KMS-11 (cell line): ENCODE measurements around the gene FANCI.

Experiments used
- H2AFZ ChIP-seq: fragments of 200-600 bp; sonication (generic); 2 replicates; pipeline ENCODE4 v1.6.1; 2016; ENCODE audit warnings: antibody characterized with exemption, mixed run types, low read depth
- H3K27ac ChIP-seq: fragments of 200-600 bp; sonication (generic); 2 replicates; pipeline ENCODE4 v1.6.1; 2016; ENCODE audit warnings: mild to moderate bottlenecking, mixed run types
- H3K27me3 ChIP-seq: fragments of 200-600 bp; sonication (generic); 2 replicates; pipeline ENCODE4 v1.6.1; 2017; ENCODE audit warnings: mild to moderate bottlenecking, low read depth, mixed run types, moderate library complexity; ENCODE audit not compliant: insufficient read depth
- H3K36me3 ChIP-seq: fragments of 200-600 bp; sonication (generic); 2 replicates; pipeline ENCODE4 v1.6.1; 2017; ENCODE audit warnings: mild to moderate bottlenecking, mixed run types; ENCODE audit not compliant: insufficient read depth
- H3K4me1 ChIP-seq: fragments of 200-600 bp; sonication (generic); 2 replicates; pipeline ENCODE4 v1.6.1; 2016; ENCODE audit warnings: mild to moderate bottlenecking, low read depth, mixed run types; ENCODE audit not compliant: poor library complexity, severe bottlenecking
- H3K4me2 ChIP-seq: fragments of 200-600 bp; sonication (generic); 2 replicates; pipeline ENCODE4 v1.7.0; 2016; ENCODE audit warnings: mild to moderate bottlenecking, mixed run types
- H3K4me3 ChIP-seq: fragments of 200-600 bp; sonication (generic); IDR thresholded peaks from 2 replicates; pipeline ENCODE4 v1.6.1; 2017; ENCODE audit warnings: low read depth, low read length, mixed read lengths; ENCODE audit not compliant: insufficient read depth
- H3K79me2 ChIP-seq: fragments of 200-600 bp; sonication (generic); 2 replicates; pipeline ENCODE4 v1.6.1; 2016; ENCODE audit warnings: low read depth, mixed run types; ENCODE audit not compliant: insufficient read depth
- H3K9ac ChIP-seq: fragments of 200-600 bp; sonication (generic); 2 replicates; pipeline ENCODE4 v1.6.1; 2016; ENCODE audit warnings: mild to moderate bottlenecking, mixed run types
- H4K20me1 ChIP-seq: fragments of 200-600 bp; sonication (generic); 2 replicates; pipeline ENCODE4 v1.6.1; 2016; ENCODE audit warnings: mild to moderate bottlenecking, mixed run types; ENCODE audit not compliant: insufficient read depth
- CTCF ChIP-seq: fragments of 200-600 bp; sonication (generic); conservative IDR thresholded peaks from 2 replicates; pipeline ENCODE4 v1.6.1; 2017; ENCODE audit warnings: low read depth, mild to moderate bottlenecking, antibody characterized with exemption, low read length, moderate library complexity, mixed read lengths

The FANCI gene

DNA sequence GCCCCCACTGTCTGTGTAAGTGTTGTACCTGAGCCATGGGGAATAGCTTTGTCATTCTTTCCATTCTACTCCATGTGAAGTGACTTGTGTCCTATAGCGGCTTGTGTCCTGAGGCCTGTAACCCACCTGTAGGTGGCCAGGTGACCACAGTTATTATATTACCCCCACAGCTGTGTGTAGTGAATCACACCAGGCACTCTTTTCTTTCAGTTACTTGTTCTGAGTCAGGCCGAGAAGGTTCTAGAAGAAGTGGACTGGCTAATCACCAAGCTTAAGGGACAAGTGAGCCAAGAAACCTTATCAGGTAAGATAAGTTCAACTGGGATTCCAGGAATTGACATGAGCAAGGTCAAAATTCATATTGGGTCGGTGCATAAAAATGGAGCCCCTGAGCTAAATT lies 61.6 kb downstream of the FANCI start:
- H3K36me3 ChIP-seq, result peaks cover 7% of the 10 kb centered on the region; the same call in 1 of the 2 replicates
- no peak overlapping the region for H3K4me2 ChIP-seq
- H3K79me2 ChIP-seq, result no peaks in the 10 kb centered on the region
- TF ChIP-seq CTCF, result no peak
- no peaks in the 10 kb centered on the region for H3K4me1 ChIP-seq
- no peaks in the 10 kb centered on the region for H4K20me1 ChIP-seq
- H3K27ac ChIP-seq, result no peak overlapping the region
- no peak overlapping the region for H3K4me3 ChIP-seq
- H3K9ac ChIP-seq, result no peak overlapping the region
- no peaks in the 10 kb centered on the region for H3K27me3 ChIP-seq
- H2AFZ ChIP-seq, result no peak overlapping the region

- Histone ChIP-seq H3K79me2 (no peaks in the 10 kb centered on the region), H3K27me3 (no peaks in the 10 kb centered on the region), H3K27ac (no peak overlapping the region), H2AFZ (no peak overlapping the region), H3K36me3 (no peaks in the 10 kb centered on the region), H3K4me1 (no peaks in the 10 kb centered on the region), H3K4me2 (no peak overlapping the region), H4K20me1 (no peaks in the 10 kb centered on the region), H3K9ac (no peak overlapping the region), H3K4me3 (no peak overlapping the region)
- no peak for TF ChIP-seq CTCF
These were observed 63.3 kb downstream of the FANCI start for GRCh38 chr15:89307046-89307587.

DNA sequence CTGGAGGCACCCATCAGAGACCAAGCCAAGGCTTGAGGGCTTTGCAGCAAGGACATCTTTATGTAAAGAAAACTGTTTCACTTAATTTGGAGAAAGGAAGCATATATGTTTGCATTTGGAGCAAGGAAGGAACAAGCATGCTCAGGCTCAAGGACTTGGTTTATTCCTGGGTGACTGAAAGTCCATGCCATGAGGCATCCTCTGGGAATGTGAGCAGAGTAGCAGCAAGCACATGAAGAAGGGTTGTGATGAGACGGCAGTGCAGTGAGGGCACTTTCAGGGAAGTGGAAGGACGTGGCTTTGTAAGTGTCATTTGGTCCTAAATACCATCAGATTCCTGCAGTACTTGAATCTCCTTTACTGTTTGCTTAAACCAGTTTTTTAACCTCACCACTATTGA lies 64.0 kb downstream of the FANCI start:
- H3K79me2 ChIP-seq, result no peaks in the 10 kb centered on the region
- H2AFZ ChIP-seq, result no peak overlapping the region
- no peaks in the 10 kb centered on the region for H3K4me1 ChIP-seq
- H3K9ac ChIP-seq, result no peak overlapping the region
- no peaks in the 10 kb centered on the region for H3K36me3 ChIP-seq
- no peak for TF ChIP-seq CTCF
- no peak overlapping the region for H3K4me2 ChIP-seq
- no peak overlapping the region for H3K4me3 ChIP-seq
- no peaks in the 10 kb centered on the region for H4K20me1 ChIP-seq
- H3K27ac ChIP-seq, result no peak overlapping the region
- no peaks in the 10 kb centered on the region for H3K27me3 ChIP-seq

DNA sequence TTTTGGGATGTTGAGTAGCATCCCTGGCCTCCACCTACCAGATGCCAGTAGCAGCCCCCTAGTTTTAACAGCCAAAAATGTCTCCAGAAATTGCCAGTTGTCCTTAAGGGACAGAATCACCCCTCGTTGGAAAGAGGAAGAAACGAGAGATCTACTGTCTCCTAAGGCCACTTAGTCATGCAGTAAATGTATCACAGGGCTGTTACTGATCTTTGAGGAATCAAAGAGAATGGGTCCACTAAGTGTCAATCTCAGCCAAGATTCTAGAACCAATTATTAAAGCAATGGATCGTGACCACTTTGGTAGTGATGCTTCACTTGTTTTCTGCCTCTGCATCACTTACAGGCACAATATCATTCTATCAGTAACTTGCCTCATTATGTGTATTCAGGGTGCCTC lies 64.5 kb downstream of the FANCI start:
- H3K4me3 ChIP-seq, result no peak overlapping the region
- no peaks in the 10 kb centered on the region for H4K20me1 ChIP-seq
- TF ChIP-seq CTCF, result no peak
- H2AFZ ChIP-seq, result no peak overlapping the region
- H3K27ac ChIP-seq, result no peak overlapping the region
- no peaks in the 10 kb centered on the region for H3K79me2 ChIP-seq
- no peaks in the 10 kb centered on the region for H3K27me3 ChIP-seq
- H3K4me1 ChIP-seq, result no peaks in the 10 kb centered on the region
- H3K4me2 ChIP-seq, result no peak overlapping the region
- no peak overlapping the region for H3K9ac ChIP-seq
- no peaks in the 10 kb centered on the region for H3K36me3 ChIP-seq

DNA sequence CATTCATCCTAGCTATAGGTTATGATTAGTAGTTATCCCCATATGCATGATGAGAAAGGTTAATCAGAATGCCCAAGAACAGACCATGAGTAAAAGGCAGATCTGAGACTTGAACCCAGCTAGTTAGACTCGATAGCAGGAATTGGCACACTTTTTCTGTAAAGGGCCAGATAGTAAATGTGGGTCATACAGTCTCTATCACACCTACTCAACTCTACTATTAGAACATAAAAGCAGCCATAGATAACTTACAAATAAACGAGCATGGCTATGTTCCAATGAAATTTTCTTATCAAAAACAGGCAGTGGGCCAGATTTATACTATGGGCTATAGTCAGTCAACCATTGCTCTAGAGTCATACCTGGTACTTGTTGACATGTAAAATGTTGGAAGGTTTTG lies 66.2 kb downstream of the FANCI start:
- Histone ChIP-seq H3K27me3 (no peaks in the 10 kb centered on the region), H4K20me1 (no peaks in the 10 kb centered on the region), H3K4me1 (no peaks in the 10 kb centered on the region), H3K4me2 (no peak overlapping the region), H3K9ac (no peak overlapping the region), H3K4me3 (no peak overlapping the region), H3K27ac (no peak overlapping the region), H3K79me2 (no peaks in the 10 kb centered on the region), H3K36me3 (no peaks in the 10 kb centered on the region), H2AFZ (no peak overlapping the region)
- no peak for TF ChIP-seq CTCF
